HG03139 (cell line): Measurements from ENCODE around the gene RBPJL.
A peak's percentile ranks its signal among the peaks of the same experiment; 100 is the strongest.

ENCODE experiments used
- ATAC-seq: cut with Tn5 transposase; IDR thresholded peaks from one replicate; pipeline ENCODE4 v1.9.1; 2021; ENCODE audit not compliant: unreplicated experiment

RBPJL gene

DNA sequence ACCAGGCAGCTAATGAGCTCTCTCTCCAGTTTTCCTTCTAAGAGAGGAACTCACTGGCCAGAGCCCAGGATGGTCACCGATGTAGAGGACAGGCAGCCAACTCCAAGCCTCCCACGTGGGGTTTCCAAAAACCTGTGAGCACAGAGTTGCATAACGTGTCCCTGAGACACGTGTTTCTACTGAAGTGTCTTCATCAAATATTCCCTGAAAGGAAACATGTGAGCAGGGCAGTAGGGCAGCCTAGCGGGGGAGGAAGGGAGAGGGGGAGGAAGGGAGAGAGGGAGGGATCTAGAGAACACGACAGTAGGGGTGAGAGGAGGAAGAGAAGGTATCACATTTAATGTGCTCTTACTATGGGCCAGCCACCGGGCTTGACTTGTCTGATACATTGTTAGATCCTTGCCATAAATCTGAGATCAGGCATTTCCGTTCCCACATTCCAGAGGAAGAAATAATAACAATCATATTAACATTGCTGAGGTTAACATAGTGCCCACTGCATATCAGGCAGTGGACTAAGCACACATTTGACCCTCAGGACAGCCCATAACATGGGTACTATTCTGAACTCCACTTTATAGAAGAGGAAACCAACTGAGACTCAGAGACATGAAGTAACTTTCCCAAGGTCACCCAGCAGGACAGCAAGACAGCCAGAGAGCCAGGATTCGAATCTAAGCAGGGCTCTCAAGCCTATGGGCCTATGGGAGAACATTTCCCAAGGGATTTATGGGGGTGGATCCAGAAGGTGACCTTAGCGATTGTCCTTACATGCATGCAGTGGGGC, 51.8 kb downstream of the RBPJL start:
- ATAC-seq = no peak

DNA sequence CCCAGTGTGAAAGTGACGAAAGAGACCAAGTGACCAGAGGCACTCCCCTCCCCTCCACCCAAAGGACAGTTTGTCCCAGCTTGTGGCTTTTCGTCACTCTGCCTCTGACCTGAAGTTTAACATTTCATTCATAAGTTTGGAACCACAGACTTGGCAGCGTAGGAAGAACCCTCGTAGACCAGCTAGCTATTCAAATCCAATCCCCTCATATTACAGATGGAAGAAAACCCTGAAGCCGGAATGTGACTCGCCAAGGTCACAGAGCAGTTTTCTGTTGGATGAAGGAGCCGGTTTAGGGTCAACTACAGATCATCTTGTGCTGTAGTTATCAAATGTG, 52.4 kb downstream of the RBPJL start:
- no peak for ATAC-seq

DNA sequence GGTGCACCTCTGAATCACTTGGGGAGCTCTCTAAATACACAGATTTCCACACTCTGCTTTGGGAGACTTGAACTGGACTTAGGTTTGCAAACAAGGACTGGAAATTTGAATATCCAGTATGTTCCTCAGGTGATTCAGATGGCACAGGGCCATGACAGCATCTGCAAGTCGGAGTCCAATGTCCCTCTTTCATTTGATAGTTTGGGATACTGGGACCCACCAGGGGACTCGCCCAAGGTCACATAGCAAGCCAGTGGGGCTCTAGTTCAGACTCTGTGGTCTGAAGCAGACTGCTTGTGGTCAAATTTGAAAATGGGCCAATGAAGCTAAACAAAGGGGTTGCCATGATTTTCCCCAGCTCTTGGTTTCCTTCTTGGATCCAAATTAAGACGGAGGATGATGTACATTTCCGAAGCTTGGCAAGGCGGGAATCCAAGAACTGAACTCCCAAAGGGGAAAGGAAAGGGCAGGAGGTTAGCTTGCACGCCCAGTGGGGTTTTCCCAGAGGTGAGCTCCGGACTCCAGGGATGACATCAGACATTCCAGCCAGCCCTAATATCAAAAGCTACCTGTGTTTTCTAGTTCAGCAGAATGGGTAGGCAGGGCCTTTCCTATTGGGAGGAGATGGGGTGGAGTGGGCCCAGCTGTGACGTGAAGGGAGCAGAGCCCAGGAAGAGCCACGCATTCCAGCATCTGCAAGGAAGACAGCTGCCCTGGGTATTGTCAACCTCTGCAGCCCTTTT, 52.9 kb downstream of the RBPJL start:
- ATAC-seq = no peak

DNA sequence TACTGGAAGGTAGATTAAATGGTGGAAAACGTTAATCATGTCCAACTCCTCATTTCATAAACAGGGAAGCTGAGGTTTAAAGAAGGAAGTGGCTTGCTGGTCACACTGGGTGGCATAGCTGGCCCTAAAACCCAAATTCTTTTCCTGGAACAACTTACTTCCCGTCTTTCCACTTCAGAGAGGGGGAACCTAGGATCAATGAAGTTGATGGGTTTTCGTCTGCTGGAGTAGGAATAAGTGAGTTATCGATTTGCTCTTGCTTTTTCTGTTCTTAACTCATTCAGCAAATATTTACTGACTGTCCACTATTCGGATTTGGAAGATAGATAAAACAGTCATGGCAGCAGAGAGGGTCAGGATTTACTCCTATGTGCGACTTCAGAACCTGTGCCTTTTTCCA, 55.2 kb downstream of the RBPJL start:
- ATAC-seq = no peak

DNA sequence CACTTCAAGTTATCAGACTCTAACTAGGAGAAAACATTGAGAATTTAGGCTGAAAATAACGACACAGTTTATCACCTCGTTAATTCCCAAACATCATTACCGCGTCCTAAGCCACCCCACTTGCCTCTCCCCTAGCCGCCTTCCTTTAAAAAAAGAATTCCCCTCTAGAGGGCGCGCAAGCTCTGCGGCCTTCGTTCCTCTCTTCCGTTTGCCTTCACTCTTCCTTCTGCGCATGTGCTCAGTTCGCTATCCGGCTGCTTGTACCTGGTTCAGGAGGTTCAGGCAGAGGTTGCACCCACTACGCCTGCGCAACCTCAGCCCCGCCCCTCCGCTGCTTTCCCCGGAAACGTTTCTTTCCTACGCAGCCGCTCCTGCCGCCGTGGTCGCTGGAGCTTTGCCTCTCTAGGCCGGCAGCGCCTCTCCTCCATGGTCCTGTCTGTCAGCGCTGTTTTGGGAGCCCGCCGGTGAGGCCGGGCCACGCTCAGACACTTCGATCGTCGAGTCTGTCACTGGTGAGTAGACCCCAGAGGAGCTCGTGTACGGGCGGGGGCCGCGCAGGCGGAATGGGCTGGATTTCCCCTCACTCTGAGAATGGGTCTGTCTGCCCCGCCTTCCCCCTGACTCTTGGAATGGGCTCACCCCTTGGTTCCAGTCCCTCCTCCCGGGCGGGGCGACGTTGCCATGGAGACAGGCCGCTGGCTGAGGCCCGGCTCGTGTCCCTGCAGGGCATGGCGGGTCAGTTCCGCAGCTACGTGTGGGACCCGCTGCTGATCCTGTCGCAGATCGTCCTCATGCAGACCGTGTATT, 56.4 kb downstream of the RBPJL start, which contains the start of gene SYS1:
TSS of gene SYS1 (plus strand) at position 353 of the 807 bp plus-strand sequence. CDS start at position 729, 376 bp downstream.
- peak; percentile 76 for ATAC-seq

DNA sequence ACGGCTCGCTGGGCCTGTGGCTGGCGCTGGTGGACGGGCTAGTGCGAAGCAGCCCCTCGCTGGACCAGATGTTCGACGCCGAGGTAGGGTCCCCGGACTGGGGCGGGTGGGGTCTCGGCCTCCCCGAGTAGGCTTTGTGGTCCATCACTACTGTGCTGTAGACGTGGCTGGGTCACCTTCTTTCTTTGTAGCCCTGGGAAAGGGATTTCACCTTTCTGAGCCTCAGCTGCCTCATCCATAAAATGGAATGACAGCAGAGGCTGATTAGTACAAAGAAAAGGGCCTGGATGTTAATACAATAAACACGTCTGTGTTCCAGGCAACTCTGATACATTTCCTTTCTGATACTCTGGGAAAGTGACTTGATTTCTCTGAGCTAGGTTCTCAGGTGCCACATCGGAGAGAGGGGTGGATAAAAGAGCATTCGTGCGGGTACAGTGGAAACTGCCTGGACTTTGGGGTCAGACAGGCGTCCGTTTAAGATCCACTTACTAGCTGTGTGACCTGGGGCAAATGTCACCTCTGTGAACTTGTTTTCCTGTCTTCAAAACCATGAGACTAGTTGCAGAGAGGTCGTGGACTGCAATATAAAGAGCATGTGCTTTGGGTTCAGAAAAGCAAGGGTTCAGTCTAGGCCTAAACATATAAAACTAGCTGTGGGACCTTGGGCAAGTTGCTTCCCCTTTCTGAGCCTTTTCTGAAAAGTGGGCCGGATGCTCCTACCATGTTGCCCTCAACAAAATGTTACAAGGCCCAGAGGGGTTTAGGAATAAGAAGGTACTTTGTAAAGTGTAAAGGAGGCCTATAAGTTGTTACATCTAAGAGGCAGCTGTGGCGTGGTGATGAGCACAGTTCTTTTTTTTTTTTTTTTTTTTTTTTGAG, 57.2 kb downstream of the RBPJL start:
- no peak for ATAC-seq

DNA sequence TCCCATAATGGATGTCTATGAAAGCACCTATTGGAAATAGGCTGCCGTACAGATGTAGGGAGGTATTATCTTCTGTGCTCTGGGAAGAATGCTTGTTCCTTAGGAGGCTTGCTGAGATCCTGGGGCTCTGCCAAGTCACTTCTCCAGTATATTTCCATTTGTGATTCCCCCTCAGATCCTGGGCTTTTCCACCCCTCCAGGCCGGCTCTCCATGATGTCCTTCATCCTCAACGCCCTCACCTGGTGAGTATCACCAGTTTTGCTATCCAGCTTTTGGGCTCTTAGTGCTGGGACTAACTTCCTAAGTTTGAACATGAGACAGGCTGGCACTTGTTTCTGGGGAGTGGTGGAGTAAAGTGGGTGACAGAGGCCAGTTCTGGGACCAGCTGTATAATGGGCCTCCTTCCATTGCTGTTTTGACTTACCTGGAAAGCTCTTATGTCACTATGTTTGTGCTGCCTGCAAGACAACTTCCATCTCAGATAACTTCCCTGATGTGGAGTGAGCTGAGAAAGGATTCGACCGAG, 58.9 kb downstream of the RBPJL start:
- no peak for ATAC-seq

DNA sequence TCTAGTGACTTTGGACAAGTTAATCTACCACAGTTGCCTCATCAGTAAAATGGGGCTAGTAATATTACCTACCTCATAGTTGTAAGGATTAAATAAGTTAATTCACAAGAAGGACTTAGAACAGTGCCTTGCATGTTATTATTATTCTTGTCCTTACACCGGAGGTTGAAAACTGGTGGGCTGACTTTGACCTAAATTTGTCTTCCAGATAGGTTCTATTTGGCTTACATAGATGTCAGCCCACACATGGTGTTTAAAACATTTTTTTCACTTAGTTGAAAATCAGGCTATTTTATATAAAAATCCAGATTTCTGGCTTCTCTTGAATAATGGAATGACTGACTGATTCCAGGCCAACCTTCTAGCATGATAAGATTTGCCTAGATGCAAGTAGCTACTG, 59.6 kb downstream of the RBPJL start:
- no peak for ATAC-seq

DNA sequence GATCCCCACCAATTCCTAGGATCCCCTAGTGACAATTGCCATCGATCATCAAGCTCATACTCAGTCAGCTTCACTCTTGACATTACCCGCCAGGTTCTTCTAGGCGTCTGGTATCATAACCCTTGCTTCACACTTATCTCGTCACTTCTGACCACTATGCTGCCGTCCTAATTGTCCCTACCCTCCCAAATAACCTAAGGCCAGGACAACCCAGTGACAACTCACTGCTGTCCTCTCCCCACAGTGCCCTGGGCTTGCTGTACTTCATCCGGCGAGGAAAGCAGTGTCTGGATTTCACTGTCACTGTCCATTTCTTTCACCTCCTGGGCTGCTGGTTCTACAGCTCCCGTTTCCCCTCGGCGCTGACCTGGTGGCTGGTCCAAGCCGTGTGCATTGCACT, 60.0 kb downstream of the RBPJL start:
- no peak for ATAC-seq

DNA sequence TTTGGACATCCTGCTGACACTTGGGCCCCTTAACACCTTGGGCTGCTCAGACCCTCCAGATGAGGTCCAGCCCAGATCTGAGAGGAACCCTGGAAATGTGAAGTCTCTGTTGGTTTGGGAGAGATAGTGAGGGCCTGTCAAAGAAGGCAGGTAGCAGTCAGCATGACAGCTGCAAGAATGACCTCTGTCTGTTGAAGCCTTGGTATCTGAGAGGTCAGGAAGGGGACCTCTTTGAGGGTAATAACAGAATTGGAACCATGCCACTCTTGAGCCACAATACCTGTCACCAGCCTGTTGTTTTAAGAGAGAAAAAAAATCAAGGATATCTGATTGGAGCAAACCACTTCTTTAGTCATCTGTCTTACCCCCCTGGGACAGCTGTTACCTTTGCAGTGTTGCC, 60.5 kb downstream of the RBPJL start:
- ATAC-seq = no peak
